CD14-positive monocyte (primary cell): ENCODE data around the gene KRTAP5-6. TPM values are rescaled to one million over a fixed set of nuclear protein-coding genes. Genes with fewer than 3 reads are reported as not detected.

ENCODE experiments used
- DNase-seq, 3 donors: peaks; one replicate each; pipeline ENCODE4 v3.0.0-alpha.2; 2011 to 2022
- H2AFZ ChIP-seq: 2 replicates; pipeline ENCODE4 v1.6.0; 2012; ENCODE audit warnings: mild to moderate bottlenecking, low read depth, low read length, inconsistent platforms; ENCODE audit not compliant: insufficient read depth, poor library complexity, severe bottlenecking
- H3K27ac ChIP-seq, 2 donors: 1 replicate in 1 of 2; 2 replicates in 1 of 2; pipeline ENCODE4 v1.5.1; 2012 to 2013; ENCODE audit warnings: low read length in 2 of 2, control low read depth in 1 of 2, inconsistent platforms in 1 of 2, low read depth in 1 of 2, mild to moderate bottlenecking in 1 of 2
- H3K27me3 ChIP-seq, 2 donors: one replicate each; pipeline versions ENCODE4 v1.6.0 to v1.6.1; 2011 to 2013; ENCODE audit warnings: low read length in 2 of 2; ENCODE audit not compliant: control insufficient read depth in 2 of 2, insufficient read depth in 2 of 2
- H3K36me3 ChIP-seq, 2 donors: replicated peaks in 1 of 2; 1 replicate in 1 of 2; 2 replicates in 1 of 2; pipeline versions ENCODE4 v1.5.1 to v1.6.1; 2012 to 2013; ENCODE audit warnings: low read length in 2 of 2, control low read depth in 1 of 2, inconsistent platforms in 1 of 2, mild to moderate bottlenecking in 1 of 2; ENCODE audit not compliant: insufficient read depth in 2 of 2, control insufficient read depth in 1 of 2
- H3K4me1 ChIP-seq, 2 donors: 1 replicate in 1 of 2; 2 replicates in 1 of 2; pipeline versions ENCODE4 v1.5.1 to v1.6.1; 2012 to 2013; ENCODE audit warnings: low read length in 2 of 2, control low read depth in 1 of 2, inconsistent platforms in 1 of 2, mild to moderate bottlenecking in 1 of 2, moderate library complexity in 1 of 2; ENCODE audit not compliant: insufficient read depth in 2 of 2, control insufficient read depth in 1 of 2
- H3K4me2 ChIP-seq: replicated peaks from 2 replicates; pipeline ENCODE3; 2012; ENCODE audit warnings: low read length, moderate library complexity, mild to moderate bottlenecking; ENCODE audit not compliant: poor library complexity, severe bottlenecking; ENCODE audit errors: extremely low read depth
- H3K4me3 ChIP-seq, 3 experiments: fragments of 200-600 bp in 1 of 3; sonication (generic) in 1 of 3; replicated peaks in 1 of 3; 1 replicate in 2 of 3; 2 replicates in 1 of 3; pipeline ENCODE4 v1.5.1; 2011 to 2013; ENCODE audit warnings: low read length in 3 of 3, mild to moderate bottlenecking in 3 of 3, control low read depth in 2 of 3, low read depth in 2 of 3, inconsistent platforms in 1 of 3, moderate library complexity in 1 of 3
- H3K79me2 ChIP-seq: 2 replicates; pipeline ENCODE4 v1.6.0; 2012; ENCODE audit warnings: mild to moderate bottlenecking, control low read depth, inconsistent platforms, low read length, moderate library complexity; ENCODE audit not compliant: insufficient read depth
- H3K9ac ChIP-seq: 2 replicates; pipeline ENCODE4 v1.6.0; 2017; ENCODE audit warnings: low read length, mild to moderate bottlenecking; ENCODE audit not compliant: insufficient read depth, poor library complexity, severe bottlenecking
- H3K9me3 ChIP-seq, 2 donors: replicated peaks in 1 of 2; 1 replicate in 1 of 2; 2 replicates in 1 of 2; pipeline versions ENCODE4 v1.5.1 to v1.6.1; 2012 to 2013; ENCODE audit warnings: low read length in 2 of 2, control low read depth in 1 of 2; ENCODE audit not compliant: control insufficient read depth in 1 of 2, insufficient read depth in 1 of 2
- H4K20me1 ChIP-seq: 2 replicates; pipeline ENCODE4 v1.6.0; 2012; ENCODE audit warnings: mild to moderate bottlenecking, low read length, control low read depth, moderate library complexity; ENCODE audit not compliant: insufficient read depth
- H3K27ac Mint-ChIP-seq, 7 donors: one replicate each; pipeline ENCODE4 v1.8.0; 2020; ENCODE audit warnings: mild to moderate bottlenecking in 7 of 7, mixed read lengths in 7 of 7, moderate library complexity in 6 of 7, inconsistent platforms in 2 of 7
- H3K27me3 Mint-ChIP-seq, 3 donors: one replicate each; pipeline ENCODE4 v1.8.0; 2021 to 2022; ENCODE audit warnings: low read depth in 3 of 3, mild to moderate bottlenecking in 3 of 3, mixed read lengths in 3 of 3, moderate library complexity in 3 of 3, inconsistent platforms in 1 of 3
- H3K36me3 Mint-ChIP-seq, 2 donors: one replicate each; pipeline ENCODE4 v1.8.0; 2020; ENCODE audit warnings: mixed read lengths in 2 of 2, inconsistent platforms in 1 of 2, mild to moderate bottlenecking in 1 of 2
- H3K4me1 Mint-ChIP-seq: one replicate; pipeline ENCODE4 v1.8.0; 2020; ENCODE audit warnings: mild to moderate bottlenecking, mixed read lengths
- H3K4me3 Mint-ChIP-seq, 2 donors: one replicate each; pipeline ENCODE4 v1.8.0; 2020; ENCODE audit warnings: mild to moderate bottlenecking in 2 of 2, mixed read lengths in 2 of 2, moderate library complexity in 1 of 2
- H3K9me3 Mint-ChIP-seq, 7 donors: one replicate each; pipeline ENCODE4 v1.8.0; 2020 to 2022; ENCODE audit warnings: mixed read lengths in 7 of 7, mild to moderate bottlenecking in 6 of 7, moderate library complexity in 6 of 7, inconsistent platforms in 2 of 7
- WGBS: methylation state at CpG from one replicate; pipeline ENCODE4 v1.1.5; 2013; ENCODE audit warnings: missing lambda C conversion rate; ENCODE audit not compliant: insufficient coverage; 5-methylcytosine and 5-hydroxymethylcytosine counted together
- intact Hi-C, 2 donors: fragments of 100-400 bp; cut with micrococcal nuclease; formaldehyde crosslinking; loops; one replicate each; pipeline versions ENCODE4 v1.15.0 to v1.15.1; 2023
- polyA plus RNA-seq, 3 donors: library from polyadenylated mRNA; depleted of rRNA in 1 of 3; unstranded in 2 of 3; stranded (reverse) in 1 of 3; fragments of 300-500 nt in 2 of 3; fragments of >200 nt in 1 of 3; fragmentation: Illumina TruSeq in 2 of 3; gene quantifications; 1 replicate in 2 of 3; 2 replicates in 1 of 3; pipeline ENCODE4 v1.2.3, GENCODE V29; 2012 to 2021
- TF ChIP-seq, protein P1 (sequence below): fragments of 200-600 bp; IDR thresholded peaks from one replicate; pipeline ENCODE4 v1.8.0; 2022; ENCODE audit warnings: antibody characterized with exemption, mild to moderate bottlenecking

KRTAP5-6 gene
- polyA plus RNA-seq, 3 donors: not detected

DNA sequence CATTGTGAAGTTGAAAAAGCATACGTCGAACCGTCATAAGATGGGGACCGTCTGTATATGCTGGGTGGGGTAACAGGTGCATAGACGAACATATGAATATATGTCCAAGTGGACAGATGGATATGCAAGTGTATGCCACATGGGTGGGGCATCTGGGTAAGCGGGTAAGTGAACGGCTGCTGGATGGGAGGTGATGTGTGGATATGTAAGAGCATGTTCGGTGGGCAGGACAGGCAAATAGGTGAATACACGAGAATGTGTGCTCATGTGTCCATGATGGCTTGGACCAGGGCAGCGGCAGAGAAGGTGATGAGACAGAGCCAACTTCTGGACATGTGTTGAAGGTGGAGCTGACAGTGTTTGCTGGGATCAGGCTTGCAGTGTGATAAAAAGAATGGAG, 41.4 kb downstream of the KRTAP5-6 start:
- WGBS: 99% methylated on average over 10 of the region's 10 CpGs
- H3K27ac Mint-ChIP-seq: no peak overlapping the region
- DNase-seq: peak in 1 of 3 donors; percentile 1

DNA sequence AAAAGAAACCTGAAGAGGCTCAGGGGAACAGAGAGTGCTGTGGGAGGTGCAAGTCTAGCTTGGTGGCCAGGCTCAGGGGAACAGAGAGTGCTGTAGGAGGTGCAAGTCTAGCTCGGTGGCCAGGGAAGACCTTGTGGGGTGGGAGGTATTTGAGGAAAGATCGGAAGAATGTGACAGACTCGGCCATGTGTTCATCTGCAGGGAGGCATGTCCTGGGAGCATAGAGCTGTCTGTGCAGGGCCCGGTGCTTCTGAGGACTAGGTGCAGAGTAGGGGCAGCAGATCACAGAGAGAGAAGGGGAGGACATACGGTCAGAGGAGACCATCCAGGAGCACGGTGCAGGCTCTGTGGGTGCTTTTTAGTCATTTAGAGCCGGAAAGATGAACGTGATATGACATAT, 42.6 kb downstream of the KRTAP5-6 start:
- peaks cover 5 to 51% of the 10 kb centered on the region in 2 donors for H3K27me3 ChIP-seq
- Mint-ChIP-seq H3K27me3 (peaks cover 36 to 48% (median 41%) of the 10 kb centered on the region in 3 donors), H3K36me3 (peaks cover 3% of the 10 kb centered on the region in 2 donors), H3K9me3 (peaks cover 13 to 32% (median 22%) of the 10 kb centered on the region in 7 donors), H3K27ac (no peak overlapping the region), H3K4me1 (no peaks in the 10 kb centered on the region), H3K4me3 (peak overlapping the region in 1 of 2 donors; percentile 47)
- 80% methylated on average over 8 of the region's 8 CpGs for WGBS
- H3K36me3 ChIP-seq: no peaks in the 10 kb centered on the region
- H3K27ac ChIP-seq: no peak overlapping the region
- intact Hi-C loops: no loop called here
- H3K4me1 ChIP-seq: no peaks in the 10 kb centered on the region
- no peak overlapping the region for H3K4me2 ChIP-seq
- TF ChIP-seq, protein P1, sequence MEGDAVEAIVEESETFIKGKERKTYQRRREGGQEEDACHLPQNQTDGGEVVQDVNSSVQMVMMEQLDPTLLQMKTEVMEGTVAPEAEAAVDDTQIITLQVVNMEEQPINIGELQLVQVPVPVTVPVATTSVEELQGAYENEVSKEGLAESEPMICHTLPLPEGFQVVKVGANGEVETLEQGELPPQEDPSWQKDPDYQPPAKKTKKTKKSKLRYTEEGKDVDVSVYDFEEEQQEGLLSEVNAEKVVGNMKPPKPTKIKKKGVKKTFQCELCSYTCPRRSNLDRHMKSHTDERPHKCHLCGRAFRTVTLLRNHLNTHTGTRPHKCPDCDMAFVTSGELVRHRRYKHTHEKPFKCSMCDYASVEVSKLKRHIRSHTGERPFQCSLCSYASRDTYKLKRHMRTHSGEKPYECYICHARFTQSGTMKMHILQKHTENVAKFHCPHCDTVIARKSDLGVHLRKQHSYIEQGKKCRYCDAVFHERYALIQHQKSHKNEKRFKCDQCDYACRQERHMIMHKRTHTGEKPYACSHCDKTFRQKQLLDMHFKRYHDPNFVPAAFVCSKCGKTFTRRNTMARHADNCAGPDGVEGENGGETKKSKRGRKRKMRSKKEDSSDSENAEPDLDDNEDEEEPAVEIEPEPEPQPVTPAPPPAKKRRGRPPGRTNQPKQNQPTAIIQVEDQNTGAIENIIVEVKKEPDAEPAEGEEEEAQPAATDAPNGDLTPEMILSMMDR: no peak
- no peak overlapping the region for H3K9ac ChIP-seq
- H3K9me3 ChIP-seq: peaks cover 20 to 25% of the 10 kb centered on the region in 2 donors
- H3K79me2 ChIP-seq: no peaks in the 10 kb centered on the region
- no peak for DNase-seq
- no peak overlapping the region for H2AFZ ChIP-seq
- no peak overlapping the region for H3K4me3 ChIP-seq
- no peaks in the 10 kb centered on the region for H4K20me1 ChIP-seq

More for the DNA sequence above, 41.4 kb downstream of the KRTAP5-6 start:
- no peaks in the 10 kb centered on the region for H3K36me3 ChIP-seq
- peaks cover 5 to 53% of the 10 kb centered on the region in 2 donors for H3K27me3 ChIP-seq
- Mint-ChIP-seq H3K4me1 (peaks cover 7% of the 10 kb centered on the region), H3K9me3 (peaks cover 13 to 32% (median 22%) of the 10 kb centered on the region in 7 donors), H3K27me3 (peaks cover 47 to 59% (median 53%) of the 10 kb centered on the region in 3 donors), H3K4me3 (peak overlapping the region in 1 of 2 donors; percentile 14), H3K36me3 (peaks cover 3% of the 10 kb centered on the region in 2 donors)
- TF ChIP-seq, protein P1: no peak
- no peaks in the 10 kb centered on the region for H3K79me2 ChIP-seq
- no peak overlapping the region for H3K4me2 ChIP-seq
- intact Hi-C loops: no loop called here
- H4K20me1 ChIP-seq: no peaks in the 10 kb centered on the region
- no peak overlapping the region for H3K9ac ChIP-seq
- peaks cover 0 to 4% of the 10 kb centered on the region in 2 donors for H3K4me1 ChIP-seq
- peaks cover 20 to 25% of the 10 kb centered on the region in 2 donors for H3K9me3 ChIP-seq
- H2AFZ ChIP-seq: no peak overlapping the region
- H3K4me3 ChIP-seq: no peak overlapping the region
- H3K27ac ChIP-seq: no peak overlapping the region
